NCI-H526 (cell line): ENCODE results near the gene ABCC2.

Experiments used
- DNase-seq, 2 experiments: peaks; one replicate each; lab custom pipeline; 2025; lab: John Stamatoyannopoulos, UW

Gene ABCC2

DNA sequence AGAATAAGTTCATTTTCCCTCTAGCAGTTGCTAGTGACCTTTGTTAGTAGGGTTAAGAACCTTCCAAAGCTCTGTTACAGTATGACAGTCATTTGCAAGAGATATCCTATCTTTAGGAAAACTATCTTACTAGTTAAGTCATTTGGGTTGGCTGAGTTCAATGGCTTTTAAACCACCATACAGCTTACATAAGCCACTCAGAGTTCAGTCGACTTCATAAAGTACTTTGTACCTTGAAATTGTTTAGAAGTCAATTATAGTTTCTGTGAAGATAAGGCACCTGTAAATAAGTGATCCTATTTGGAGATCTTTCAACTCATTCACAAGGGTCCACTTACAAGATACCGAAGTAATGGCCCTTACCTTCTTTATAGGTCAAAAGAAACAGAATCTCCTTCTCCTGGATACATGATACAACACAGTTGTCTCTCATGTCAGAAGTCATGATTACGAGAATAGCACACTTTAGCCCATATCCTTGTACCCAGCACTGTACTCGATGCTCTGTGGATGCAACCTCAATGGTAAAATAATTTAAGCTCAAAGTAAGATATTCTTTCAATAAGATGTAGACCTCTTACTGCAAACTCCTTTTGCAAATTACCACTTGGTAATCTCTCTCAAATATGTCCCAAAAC, 11.9 kb upstream of the ABCC2 start:
- no peak for DNase-seq

DNA sequence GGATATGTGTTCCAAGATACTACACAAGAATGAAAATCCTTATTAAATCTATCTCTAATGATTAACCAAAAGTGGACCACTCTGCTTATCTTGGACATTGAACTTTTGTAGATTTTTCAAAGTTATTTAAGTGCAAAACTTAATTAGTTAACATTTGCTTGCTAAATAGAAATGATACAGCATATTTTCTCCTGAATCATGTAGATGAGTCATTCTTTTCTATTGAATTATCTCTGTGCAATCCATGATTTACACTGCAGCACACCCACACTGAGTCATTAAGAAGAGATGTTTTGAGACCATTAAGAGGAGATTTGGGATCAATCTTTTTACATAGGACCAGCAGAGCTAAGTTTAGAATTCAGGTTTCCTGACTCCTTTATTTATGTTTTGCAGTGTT, 6.6 kb upstream of the ABCC2 start:
- DNase-seq = no peak

DNA sequence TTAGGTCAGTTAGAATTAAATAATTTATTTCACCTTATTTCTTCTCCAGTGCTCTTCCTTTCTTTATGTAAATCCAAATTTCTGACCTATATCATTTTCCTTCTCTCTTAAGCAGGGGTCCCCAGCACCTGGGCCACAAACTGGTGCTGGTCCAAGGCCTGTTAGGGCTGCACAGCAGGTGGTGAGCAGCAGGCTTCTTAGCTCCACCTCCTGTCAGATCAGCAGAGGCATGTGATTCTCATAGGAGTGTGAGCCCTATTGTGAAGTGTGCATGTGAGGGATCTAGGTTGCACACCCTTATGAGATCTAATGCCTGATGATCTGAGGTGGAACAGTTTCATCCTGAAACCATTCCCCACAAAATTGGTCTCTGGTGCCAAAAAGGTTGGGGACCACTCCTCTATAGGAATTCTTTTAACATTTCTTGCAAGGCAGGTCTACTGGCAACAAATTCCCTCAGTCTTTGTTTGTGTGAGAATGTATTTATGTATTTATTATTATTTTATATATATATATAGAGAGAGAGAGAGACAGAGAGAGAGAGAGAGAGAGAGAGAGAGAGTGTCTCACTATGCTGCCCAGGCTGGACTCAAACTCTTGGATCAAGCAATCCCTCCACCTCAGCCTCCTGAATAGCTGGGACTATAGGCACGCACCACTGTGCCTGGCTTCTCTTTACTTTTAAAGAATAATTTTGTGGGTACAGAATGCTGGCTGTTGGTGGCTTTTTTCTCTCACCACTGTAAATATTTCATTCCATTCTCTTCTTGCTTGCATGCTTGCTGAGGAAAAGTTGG, 4.3 kb upstream of the ABCC2 start:
- no peak for DNase-seq

DNA sequence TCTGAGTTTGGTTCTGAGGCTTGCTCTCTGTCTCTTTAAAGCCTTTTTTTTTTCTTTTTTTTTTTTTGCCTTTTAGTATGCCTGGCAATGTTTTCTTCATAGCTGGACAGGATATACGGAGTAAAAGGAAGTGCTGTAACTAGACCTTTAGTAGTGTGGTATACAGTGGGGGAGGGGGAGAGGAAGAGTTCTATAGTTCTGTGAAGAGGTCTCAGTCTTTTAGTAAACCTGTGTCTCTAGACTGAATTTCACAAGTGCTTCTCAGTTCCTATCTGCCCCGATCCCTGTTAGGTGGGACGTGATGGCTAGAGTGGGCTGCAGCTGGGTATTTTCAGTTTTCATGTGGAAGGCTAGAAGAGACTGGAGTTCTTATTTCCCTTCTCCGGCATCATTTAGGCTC, 3.1 kb upstream of the ABCC2 start:
- DNase-seq = no peak

DNA sequence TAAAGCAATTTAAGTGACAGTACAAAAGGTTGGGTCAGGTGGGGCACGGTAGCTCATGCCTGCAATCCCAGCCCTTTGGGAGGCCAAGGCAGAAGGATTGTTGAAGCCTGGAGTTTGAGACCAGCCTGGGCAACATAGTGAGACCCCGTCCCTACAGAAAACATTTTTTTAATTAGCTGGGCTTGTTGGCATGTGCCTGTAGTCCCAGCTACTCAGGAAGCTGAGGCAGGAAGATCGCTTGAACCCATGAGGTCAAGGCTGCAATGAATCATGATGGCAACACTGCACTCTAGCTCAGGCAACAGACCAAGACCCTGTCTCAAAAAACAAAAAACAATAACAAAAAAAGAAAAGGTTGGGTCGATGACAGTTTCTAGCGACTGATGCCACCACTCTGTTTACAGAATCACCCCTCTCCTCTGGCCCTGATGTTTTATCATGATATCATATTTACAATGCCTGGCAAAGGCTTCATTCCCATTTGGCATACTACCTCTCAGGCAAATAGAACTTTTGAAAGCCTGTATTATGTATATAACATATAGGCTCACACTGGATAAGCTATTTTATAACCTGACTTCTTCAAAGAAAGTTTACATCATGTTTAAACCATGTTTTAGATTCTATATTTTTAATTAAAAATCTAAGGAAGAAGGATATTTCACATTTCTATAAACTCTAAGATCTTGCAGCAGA, 558 bp upstream of the ABCC2 start:
- DNase-seq = no peak

DNA sequence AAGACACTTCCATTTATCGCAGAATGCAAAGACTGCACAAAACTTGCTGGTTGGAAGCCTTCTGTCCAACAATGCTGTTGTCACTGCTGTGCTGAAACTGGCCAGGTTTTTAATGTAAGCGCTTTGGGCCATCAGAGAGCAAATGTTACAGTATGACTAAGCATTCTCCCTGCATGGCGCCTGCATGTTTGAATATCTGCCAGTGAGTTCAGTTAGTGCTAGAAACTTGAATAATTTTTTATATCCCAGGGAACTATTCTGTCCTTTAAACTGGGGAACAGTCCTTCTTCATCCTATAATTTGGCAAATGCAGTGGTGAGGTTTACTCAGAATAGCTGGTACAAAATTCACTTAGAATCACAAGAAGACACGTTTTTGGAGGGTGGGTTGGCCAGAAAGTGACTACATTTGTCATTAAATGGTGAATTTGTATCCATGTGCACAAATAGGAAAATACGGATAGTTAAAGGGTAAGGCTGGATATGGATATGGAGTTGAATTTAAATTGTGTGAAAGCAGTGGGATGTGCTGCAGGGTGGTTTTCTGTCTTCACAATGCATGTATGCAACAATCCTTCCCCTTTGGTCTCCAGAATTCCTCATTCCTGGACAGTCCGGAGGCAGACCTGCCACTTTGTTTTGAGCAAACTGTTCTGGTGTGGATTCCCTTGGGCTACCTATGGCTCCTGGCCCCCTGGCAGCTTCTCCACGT, 1.7 kb downstream of the ABCC2 start:
- no peak for DNase-seq

DNA sequence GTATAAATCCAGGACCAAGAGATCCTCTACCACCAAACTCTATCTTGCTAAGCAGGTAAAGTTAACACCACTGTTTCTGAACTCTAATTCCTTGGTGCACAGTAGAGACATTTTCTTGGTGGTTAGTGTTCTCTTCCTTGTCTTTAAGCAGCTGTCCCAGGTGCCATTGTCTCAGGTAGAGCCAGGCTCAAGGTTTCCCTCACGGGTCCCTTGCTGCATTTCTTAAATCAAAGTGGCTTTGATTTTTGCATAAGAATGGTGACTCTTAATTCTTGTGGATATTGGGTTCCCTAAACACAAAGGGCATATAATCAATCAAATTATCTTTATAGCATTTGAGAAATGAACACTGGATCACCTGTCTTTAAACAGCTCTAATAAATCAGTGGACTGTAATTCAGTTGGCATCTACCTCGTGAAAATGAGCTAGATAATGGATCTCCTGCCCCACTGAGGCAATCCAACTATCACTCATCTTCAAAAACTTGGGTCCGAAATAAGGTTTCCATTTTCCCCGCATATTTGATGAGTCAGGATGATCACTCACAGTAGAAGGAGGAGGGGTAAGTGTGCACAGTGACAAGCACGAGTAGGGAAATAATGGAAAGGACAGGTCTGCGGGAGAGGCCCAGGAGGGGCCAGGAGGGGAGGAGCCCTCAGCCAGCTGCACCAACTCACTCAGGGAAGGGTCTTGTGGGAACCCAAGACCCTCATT, 2.4 kb downstream of the ABCC2 start:
- DNase-seq = no peak

DNA sequence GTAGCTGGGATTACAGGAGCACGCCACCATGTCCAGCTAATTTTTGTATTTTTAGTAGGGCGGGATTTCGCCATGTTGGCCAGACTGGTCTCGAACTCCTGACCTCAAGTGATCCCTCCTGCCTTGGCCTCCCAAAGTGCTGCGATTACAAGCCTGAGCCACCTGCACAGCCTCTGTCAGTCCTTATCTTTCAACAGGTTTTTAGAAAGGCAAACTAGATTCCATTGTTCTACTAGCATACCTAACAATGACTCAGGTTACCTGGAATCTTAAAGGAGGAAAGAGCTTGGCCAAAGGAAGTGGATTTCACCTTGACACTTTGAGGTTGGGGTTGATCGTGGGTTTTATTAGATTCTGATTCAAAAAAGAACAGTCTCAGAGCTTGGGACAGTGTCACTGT, 3.2 kb downstream of the ABCC2 start:
- DNase-seq = no peak

DNA sequence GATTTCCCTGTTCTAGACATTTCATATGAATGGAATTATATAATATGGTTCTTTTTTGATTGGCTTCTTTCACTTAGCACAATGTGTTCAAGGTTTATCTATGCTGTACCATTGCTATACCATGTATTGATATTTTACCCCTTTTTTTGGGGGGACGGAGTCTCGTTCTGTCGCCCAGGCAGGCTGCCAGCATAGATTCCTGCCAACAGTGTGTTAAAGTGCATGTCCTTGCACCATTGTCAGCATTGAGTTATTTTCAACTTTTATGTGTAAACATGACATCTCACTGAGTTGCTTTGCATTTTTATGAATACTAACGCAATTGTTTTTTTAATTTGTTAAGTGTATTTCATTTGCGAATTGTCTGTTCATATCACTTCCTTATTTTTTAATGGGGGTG, 4.9 kb downstream of the ABCC2 start:
- DNase-seq = no peak

DNA sequence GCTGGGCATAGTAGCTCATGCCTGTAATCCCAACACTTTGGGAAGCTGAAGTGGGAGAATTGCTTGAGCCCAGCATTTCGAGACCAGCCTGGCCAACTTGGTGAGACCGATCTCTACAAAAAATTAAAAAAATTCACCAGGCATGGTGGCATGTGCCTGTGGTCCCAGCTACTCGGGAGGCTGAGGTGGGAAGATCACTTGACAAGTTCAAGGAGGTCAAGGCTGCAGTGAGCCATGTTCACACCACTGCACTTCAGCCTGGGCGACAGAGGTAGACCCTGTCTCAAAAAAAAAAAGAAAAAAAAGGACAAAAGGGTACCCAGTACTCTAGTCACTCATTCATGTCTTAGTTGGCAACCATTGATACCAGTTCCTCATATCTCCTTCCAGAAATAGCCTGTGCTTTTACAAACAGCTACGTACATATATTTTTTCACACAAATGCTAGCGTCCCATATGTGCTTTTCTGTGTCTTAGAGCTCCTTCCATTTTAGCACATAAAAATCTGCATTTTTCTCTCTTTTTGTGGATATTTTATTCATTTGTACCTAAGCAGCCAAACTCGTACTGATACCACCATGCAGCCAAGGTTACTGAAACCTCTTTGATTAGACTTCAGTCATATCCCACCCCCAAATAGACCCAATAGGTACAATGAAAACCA, 5.5 kb downstream of the ABCC2 start:
- no peak for DNase-seq

DNA sequence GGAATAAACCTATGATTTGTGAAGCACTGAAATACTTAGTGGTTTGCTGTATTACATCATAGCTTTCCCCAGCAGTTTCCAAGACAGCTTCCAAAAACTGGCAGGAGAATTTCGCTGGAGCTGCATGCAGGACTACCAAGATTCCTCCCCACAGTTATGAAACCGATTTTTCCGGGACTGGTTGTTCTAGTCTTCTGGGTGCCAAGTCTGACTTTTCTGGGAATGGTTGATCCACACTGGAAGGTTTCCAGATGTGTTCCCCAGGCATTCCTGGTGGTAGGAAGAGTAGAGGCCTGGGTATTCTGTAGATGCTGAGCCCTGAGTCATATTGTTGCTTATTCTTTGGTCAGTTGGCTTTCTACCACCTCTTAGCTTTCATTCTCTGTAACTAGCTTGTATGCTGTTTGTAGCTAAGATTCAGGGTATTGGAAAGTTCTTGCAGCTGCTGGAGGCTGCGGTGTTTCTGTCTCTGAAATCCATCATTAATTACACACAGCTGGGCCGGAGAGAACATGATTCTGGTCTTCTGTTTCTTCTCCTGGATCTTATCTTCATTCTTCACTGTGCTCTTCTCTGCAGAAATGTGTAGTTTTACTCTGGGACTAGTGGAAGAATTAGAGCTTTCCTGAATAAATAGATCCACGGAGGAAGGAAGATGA, 6.3 kb downstream of the ABCC2 start:
- DNase-seq = no peak

DNA sequence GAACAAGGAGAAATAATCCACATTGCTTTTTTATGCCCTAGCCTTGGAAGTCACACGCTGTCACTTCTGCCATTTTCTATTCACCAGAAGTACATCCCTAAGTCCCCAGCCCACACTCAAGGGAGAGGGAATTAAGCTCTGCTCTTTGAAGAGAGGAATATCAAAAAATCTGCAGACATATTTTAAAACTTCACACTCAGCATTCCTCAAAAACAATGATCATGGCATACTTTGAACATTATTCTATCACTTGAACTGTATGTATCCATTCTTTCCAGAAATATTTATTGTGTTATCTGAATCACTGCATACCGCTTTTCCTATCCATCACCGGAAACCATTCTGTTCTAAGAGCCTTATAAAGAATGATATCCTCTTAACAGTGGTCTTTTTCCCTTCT, 9.4 kb downstream of the ABCC2 start:
- DNase-seq = no peak

DNA sequence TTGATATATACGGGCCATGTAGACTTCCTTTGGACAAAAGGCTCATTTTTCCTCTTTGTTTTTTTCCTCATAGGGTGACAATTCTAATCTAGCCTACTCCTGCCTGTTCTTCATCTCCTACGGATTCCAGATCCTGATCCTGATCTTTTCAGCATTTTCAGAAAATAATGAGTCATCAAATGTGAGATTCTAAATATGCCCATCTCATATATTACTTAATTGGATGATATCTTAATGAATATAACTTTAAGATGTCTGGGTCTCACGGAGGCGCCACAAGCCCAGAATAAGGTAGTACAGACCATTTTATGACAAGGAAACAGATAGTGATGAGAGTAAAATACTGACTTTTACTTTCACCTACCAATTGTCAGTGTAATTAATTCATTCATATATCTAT, 11.4 kb downstream of the ABCC2 start:
- DNase-seq = no peak

DNA sequence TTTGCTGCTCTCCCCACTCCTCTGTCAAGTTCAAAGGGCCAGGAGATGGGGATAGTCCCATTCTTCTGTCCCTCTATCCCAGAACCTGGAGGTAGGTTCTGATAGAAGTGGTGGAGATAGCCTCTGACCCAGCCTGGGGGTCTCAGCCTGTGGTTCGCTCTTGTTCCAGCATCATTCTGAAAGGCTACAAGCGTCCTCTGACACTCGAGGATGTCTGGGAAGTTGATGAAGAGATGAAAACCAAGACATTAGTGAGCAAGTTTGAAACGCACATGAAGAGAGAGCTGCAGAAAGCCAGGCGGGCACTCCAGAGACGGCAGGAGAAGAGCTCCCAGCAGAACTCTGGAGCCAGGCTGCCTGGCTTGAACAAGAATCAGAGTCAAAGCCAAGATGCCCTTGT, 14.5 kb downstream of the ABCC2 start:
- DNase-seq = no peak

DNA sequence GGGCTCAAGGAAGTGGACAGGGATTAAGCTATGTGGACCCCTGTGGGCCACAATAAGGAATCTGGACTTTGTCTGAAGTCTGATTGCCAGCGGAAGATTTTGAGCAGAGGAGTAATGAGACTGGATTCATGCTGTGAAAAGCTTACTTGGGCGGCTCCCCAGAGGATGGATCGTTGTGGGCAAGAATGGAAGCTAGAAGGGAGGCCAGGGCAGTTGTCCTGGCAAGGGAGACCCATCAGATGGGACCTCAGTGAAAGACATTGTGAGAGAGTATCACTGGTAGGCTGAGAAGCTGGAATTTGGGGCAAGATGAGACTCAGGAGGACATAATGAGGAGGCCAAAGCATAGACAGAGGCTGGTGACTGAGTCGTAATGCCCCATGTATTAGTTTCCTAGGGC, 15.6 kb downstream of the ABCC2 start:
- no peak for DNase-seq

DNA sequence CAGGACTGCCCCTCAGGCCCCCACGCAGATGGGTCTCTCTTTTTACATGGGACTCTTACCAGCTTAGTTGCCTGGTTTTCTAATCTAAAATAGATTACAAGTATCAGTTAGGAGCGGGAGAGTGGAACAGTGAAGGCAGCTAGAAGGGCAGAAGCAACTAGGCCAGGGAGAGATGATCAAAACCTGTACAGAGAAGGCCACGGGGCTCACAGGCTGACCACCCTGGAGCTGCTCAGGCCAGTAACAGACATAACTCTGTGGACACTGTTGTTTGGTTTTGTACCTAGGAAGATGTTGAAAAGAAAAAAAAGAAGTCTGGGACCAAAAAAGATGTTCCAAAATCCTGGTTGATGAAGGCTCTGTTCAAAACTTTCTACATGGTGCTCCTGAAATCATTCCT, 16.5 kb downstream of the ABCC2 start:
- no peak for DNase-seq

DNA sequence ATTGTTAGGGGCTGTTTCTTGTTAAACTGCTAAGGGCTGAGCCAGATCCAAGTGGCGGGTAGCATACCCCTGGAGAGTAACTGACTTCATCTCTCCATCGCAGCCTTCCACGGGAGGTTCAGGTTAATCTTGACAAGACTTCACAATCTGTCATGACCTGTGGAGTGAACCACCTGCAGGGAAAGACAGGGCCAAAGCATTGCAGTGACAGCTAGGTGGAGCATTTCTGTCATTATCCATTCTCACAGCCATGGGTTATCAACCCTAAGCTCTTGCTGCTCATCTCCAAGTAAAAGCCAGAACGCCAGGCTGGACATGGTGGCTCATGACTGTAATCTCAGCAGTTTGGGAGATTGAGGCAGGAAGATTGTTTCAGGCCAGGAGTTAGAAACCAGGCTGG, 17.2 kb downstream of the ABCC2 start:
- no peak for DNase-seq

DNA sequence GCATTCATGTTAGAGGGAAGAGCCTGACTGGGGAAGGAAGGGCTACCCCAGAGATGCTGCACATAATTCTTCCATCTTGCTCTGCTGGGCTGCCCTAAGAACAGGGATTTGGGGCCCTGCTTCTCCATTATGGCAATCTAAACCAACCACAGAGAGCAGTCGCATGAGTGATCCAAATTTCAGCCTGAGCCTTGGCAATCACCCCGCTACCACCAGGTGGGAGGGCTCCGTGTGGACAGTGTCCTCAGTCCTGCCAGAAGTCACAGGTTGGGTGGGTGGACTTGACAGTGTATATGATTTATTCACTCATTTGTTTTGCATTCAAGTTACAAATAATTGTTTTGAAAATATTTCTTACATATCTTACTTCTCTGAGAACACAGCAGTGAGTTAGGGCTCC, 22.0 kb downstream of the ABCC2 start:
- no peak for DNase-seq

DNA sequence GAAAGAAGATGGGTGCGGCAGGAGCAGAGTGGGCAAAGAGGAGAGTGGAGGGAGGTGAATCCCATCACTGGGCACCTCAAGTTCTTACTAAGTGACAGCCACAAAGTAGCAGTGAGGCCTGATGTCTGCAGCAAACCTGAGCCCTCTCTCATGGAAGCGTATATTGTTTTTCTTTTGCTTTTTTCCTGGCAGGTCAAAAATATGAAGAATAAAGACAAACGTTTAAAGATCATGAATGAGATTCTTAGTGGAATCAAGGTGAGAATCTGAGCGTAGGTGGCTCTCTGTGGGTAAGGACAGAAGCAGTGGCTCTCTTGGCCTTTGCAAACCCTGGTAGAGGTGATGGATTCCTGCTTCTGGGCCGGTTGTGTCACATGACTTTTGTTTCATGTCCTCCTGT, 22.8 kb downstream of the ABCC2 start:
- no peak for DNase-seq

DNA sequence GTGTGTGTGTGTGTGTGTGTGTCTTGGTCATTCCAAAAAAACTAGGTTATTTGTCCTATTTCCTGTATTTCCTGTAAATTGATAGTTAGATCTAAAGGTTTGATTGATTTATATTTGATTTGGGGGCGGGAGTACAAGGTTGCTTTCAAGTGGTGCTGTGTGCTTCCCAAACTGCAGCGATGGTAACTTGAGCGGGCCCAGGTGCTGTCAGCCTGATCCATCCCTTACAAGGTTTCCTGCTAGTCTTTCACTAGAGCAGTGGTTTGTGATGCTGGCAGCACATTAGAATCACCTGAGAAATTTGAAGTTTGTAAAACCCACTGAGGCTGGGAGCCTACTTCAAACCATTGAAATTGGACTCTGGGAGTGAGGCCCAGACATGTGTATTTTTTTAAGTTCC, 23.7 kb downstream of the ABCC2 start:
- DNase-seq = no peak

DNA sequence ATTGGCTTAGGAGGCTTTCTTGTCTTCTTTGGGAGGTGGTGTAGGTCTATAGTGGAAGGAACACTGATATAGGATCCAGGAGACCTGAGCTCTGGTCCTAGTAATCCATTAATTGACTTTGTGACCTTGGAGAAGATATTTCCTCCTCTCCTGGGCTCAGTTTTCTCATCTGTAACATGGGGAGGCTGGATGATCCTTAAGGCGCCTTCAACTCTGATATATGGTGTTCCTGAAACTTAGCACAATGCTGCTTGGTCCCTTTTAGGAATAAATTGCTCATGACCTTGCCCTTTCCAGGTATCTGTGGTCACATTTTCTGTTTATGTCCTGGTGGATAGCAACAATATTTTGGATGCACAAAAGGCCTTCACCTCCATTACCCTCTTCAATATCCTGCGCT, 25.3 kb downstream of the ABCC2 start:
- no peak for DNase-seq
